ENCODE data around the gene POU2F2.

Gene POU2F2

DNA sequence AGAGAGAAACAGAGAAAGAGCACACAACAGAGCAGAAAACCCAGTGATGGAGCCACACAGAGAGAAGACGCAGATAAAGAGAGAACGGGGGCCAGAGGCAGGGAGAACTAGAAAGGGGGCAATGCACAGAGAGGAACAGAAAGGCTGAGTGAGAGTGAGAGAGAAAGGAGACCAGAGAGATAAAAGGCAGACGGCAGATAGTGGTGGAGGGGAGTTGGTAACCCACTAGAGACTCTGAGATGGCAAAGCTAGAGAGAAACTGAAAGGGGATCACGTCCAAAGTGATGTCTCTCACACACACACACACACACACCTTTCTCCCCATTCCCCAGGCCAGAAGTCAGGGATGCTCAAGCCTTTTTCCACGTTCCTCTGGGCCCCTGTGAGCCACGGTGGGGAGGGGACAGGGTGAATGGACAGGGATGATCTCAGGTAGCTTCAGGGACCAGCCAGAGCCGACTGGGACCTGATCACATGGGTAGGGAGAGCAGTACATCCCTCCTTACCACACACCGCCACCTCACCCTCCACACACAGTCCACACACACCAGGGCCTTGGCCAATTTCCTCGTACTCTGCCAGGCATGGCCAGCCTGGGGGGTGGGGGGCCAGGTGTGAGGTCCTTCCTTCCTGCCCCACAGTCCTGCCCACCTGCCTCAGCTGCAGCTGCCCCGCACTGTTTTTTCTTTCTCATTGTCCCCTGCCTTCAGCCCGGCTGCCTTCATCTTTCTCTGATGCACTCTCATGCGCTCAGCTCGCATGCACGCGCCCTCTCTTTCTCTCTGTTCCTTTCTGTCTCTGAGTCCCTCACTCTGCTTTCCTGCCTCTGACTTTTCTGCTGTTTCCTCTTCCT, 22.5 kb upstream of the POU2F2 start:
- DNase-seq, result no peak

DNA sequence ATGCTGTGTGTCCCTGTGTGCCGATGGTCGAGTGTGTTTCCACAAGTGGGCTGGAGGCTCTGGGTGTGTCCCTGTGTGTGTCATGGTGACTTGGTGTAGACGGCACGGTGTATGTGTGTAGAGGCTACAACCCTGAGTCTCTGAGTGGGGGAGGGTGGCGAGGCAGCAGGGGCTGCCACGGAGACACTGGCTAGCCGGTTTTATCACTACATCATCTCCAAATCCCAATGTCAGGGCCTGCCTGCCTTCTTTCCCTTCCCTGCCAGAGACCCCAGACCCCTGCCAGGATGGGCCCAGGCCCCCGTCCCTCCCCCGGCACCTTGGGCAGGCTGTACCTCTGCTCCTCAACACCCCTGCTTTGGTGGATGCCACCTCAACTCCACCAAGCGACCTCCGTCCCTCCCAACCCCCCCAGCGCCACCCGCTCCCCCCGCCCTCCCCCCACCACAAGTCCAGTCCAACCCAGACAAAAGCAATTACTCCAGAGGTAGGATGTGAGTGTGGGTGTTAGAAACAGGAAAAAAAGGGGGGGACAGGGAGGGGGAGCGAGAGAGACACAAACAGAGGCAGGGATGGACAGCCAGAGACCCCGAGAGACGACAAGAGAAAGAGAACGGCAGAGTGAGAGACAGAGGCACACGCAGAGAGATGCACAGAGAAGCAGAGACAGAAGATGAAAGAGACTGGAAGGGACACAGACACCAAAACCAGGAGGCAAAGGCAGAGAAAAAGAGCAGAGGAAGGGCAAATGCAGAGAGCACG, 21.6 kb upstream of the POU2F2 start:
- DNase-seq, result no peak

DNA sequence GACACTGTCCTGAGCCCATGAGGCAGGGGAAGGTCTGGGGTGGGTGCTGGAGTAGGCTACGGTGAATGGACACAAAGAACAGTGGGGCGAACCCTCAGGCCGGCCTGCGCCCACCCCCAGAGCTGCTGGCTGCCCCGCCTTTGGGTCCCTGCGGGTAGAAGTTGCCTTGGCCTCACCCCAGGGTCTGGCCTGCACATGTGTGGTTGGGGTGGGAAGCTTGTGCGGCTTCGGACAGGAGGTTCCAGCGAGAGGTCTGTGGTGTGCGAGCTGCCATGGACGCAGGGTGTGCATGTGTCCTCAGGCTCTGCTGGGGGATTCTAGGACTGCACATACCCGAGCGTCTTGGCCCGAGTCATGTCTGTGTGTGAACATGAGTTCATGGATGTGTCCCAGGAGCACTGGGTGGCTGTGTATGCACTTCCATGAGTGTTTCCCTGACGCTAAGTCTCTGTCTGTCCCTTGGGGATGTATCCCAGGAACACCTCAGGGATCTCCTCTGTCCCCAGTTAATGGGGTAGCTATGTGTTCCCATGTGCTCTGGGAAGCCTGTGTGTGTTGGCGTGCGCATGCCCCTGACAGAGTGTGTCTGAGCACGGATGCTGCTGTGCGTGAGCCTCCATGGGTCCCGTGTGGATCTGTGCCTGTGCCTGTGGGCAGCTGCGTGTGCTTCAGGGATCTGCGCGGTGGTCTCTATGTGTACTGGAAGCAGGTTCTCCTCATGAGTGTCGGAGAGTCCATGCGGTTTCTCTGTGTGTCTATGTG, 20.8 kb upstream of the POU2F2 start:
- DNase-seq, result no peak

DNA sequence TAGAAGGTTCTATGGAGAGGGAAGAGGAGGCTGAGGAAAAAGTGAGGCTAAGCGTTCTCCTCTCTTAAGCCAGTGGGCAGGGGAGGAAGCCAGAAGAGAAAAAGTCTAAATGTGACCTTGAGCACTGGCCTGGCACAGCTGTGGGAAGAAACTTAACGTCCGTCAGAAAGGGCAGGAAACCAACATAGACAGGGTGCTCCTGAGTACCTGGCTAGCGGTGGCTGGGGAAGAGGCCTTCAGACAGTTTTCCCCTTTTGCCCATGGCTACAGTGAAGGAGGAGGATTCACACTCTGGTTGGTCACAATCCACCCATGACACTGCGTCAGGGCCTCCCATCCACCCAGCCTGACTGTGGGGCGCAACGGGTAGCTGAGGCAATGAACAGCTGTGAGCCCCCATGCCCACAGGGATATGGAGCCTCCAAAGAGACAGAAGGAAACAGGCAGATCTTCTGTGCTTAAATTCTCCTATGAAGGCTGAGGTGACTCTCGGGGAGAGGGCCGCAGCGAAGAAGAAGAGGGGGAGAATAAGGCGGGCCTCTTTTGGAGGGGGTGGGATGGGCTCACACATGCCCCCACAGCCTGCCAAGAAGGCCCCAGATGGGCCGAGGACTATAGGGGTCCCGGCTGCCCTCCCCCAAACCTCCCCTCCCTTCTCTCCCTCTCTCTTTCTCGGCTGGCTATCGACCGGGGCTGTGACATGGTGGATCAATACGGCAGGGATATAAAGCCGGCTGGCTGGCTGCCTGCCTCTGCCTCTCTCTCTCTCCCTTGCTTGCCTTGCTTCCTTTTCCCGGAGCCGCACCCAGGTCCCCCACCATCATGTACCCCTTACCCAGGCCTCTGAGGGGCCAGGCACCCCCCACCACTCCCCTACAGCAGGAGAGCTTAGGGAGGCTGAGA, 19.8 kb upstream of the POU2F2 start:
- DNase-seq, result no peak

DNA sequence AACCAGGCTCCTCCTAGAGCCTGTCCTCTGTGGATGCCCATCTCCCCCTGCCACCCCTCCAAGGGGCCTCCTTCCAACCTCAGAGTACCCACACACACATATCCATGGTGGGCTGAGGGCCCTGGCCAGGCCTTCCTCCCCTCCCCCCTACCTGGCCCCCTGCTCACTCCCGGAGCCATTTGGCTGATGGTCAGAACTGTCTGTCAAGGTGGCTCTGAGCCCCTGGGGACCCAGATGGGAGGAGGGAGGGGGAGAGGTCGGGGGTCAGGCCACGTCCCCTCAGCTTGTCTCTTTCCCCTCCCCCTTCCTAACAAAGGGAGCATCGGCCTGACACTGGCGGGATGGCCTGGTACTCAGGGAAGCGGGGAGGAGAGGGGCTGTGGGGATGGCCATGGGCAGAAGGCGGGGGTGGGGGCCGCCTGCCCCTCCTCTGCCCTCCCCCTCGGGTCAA, 18.7 kb upstream of the POU2F2 start:
- no peak for DNase-seq

DNA sequence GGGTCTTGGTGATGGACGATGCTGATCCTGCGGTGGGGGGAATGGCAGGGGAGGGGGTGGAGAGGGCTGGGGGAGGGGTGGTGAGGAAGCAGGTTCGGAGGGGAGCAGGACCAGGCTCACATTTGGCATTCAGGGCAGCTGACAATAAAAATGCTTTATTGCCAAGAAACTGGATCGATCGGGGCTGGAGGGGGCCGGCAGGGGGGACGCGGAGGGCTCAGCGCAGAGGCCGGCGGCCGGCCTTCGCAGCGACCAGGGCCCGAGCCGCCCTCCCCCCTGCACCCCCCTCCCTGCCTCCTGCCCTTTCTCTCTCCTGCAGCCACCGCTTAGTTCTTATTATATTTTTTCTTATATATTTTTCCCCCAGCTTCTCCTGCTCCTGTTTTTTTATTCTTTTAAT, 18.1 kb upstream of the POU2F2 start:
- DNase-seq, result no peak

DNA sequence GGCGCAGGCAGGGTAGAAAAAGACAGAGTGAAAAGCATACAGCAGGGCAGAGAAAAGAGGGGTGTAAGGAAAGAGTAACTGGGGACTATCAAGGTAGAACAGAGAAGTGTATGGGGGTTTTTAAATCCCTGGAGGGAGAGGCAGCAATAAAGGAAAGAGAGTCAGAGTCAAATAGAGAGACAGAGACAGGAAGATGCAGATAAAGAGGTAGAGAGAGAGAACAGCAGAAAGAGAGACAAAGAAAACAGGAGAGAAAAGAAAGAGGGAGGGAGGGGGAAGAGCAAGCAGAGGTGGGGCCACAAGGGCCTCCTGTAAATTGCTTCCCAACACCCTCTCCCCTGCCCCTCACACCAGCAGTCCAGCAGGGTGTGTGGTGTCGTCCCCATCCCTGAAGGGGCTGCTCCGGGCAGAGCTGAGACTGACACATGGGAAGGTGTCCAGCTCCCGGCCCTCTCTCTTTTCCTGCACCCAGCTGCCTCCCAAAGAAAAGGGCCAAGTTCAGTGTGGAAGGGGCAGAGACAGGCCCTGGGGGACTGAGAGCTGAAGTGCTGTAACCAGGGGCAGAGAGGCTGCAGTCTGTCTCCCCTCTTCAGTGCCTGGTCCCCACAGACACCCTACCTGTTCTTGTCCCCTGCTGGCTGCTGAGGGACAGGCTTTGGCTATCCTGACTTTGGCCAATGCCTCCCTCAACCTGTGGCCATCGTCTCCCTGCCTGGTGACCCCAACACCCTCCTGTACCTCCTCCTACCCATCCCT, 17.4 kb upstream of the POU2F2 start:
- DNase-seq, result no peak

DNA sequence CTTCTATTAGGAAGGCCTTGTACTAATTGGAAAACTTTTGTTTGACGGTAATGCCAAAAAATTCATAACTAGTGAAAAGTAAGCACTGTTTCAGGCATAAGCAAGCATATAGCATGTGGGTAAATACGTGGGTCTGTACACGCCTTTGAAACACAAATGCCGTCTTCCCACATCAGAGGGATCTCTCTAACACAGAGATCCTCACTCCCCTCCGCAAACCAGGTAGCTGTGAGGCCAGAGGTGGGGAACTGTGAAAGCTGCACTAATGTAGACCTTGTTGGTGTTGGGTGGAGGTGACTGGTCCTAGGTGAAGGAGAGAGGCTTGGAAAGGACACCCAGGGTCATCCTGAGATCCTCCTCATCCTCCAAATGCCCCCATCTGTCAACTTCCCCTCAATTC, 16.0 kb upstream of the POU2F2 start:
- DNase-seq, result no peak

DNA sequence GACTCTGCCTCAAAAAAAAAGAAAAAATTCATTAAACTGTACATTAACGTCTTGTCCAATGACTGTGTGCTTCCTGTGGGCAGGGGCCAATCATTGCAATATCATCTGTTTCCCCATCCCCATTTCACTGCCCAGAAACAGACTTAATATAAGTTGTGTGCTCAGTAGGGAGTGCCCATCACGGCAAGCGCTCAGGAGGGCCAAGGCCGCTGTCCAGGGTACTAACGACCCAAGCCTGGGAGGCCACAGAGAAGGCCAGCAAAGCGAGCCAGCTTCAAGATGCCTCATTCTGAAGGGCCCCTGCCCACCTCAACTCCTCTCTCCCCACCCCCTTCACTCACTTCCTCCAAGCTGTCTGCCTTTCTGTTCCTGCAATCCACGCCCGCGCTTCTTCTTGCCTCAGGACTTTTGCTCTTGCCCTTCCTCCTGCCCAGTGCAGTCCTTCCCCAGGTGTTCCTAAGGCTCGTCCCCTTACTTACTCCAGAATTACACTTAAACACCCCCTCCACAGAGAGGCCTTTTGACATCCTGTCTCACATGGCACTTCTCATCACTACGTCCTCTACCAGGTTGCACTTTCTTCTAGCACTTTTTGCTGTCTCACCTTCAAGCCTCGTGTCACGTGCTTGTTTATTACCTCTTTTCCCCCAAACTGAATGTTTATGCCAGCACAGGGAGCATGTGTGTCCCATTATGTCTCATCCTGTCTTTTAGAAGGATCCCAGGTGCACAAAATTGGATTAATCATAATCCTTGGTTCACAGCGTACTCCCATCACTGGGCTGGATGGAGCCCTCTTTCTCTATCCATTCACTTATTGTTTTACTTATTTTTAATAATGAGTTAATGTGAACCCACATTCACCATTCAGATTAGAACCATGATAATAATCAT, 11.3 kb upstream of the POU2F2 start:
- DNase-seq, result no peak

DNA sequence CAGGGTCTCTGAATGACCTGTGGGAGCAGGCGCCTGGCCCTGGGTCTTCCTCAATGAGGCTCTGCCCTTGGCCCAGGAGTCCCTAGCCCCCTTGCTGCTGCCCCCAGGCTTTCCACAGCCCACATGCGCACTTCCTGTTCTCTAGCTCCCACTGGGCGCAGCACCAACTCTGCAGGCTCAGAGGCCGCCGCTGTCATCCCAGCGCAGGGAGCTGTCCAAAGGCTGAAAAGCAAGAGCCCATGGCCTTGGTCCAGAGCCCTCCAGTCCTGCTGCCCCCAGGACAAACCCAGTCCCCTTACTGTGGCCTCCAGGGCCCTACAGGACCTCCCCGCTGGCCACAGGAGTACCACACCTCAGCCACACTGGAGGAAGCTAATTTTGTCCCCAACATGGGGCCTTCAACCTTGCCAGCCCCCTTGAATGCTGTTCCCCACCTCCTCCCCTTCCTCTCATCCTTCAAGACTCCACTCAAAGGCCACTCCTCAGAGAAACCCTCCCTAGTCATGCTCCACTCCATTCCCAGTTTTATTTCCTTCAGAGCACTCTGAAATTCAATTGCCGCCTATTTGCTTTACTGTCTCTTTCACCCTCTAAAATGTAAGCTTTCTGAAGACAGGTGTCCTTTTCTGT, 8.0 kb upstream of the POU2F2 start:
- no peak for DNase-seq

DNA sequence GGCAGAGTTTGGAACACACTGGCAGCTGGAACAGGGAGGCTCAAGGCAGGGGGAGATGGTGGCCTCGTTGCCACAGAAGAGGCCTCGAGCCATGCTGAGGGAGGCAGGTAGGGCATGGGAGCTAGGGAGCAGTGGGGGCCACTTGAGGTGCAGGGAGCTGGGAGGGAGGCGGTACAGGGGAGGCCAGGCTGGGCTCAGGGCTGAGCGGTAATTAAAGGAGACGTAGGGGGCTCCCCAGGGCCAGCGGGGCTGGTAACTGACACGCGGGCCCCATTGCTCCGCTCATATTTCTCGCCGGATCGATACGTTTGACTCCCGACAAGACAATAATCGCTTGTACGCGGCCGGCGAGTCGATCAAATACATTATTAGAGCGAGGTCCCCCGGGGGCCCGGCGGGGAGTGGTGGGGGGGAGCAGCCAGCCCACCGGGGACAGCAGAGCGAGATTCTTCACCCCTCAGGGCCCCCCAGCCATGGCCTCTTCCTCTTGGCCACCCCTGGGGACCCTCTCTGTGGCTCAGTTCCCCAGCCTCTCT, 2.4 kb upstream of the POU2F2 start:
- no peak for DNase-seq

DNA sequence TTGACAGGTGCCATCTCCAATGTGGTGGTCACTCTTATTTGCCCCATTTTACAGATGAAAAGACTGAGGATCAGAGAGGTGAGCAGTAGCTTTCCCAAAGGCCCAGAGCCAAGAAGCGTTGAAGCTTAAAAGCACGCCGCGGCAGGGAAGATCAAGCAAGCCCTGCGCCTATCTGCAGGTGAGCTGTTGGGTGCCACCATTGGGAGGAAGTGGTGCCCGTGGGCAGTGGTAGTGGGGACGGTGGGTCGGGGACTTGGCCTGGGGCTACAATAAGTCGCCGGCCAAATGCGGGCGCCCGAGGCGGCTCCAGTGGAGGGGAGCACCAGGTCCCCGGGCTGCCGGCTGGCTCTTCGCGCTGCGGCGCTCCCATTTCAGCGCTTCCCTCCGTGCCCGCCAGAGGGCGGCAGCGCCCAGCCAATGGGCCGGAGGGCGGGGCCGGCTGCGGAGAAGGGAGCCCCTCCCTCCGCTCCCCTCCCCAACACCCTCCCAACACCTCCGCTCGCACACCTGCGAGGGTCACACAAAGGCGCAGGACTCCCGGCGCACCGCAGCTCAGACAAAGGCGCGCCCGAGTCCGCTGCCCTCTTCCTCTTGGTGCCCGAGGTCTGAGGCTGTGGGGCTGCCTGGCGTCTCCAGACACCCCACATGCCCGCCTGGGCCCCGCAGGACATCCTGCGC, 744 bp upstream of the POU2F2 start:
- peak; percentile 86 for DNase-seq

DNA sequence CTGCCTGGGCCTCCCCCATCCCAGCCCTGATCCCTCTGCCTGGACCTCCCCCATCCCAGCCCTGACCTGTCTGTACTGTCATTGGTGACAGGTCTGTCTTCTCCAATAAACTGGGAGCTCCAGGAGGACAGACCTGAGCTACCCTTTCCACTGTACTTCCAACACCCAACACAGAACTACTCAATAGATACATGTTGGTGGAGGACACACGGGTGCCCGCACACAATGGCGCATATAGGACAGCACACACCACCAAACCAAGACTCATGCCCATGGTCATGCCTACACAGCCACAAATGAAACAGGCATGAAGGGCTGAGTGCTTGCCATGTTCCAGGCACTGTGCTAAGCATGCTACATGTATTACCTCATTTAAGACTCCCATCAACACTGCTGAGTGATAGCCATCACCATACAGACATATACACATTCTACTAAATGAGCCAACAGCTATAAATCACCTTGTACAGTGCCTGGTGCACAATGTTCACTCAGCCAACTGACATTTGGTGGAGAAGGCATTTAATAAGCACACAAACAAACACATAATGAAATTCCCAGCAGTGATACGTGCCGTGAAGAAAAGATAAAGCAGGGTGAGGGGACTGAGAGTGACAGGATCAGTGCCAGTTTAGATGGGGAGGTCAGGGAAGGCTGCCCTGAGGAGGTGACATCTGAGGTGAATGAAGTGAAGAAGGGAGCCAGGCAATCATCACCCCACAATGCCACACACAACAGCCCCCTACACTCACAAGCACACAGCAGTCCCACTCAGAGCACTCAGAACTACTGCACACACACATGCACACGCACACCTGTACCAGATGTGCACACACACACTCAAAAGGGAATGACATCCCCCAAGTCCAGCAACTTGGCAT, 857 bp downstream of the POU2F2 start:
- DNase-seq, result no peak

DNA sequence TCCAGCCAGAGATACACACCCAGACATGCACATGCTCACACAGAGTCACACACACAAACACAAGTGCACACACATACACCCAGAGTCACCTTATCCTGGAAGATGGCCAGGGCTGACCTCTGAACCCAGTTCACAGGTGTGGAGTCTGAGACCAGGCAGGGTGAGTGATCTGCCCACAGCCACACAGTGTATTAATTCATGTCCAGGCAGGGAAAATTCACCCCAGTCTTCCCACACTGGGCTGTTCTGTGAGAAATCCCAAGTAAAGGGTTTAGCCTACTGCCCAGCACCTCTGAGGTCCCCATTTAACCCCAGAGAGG, 2.0 kb downstream of the POU2F2 start:
- DNase-seq, result no peak

DNA sequence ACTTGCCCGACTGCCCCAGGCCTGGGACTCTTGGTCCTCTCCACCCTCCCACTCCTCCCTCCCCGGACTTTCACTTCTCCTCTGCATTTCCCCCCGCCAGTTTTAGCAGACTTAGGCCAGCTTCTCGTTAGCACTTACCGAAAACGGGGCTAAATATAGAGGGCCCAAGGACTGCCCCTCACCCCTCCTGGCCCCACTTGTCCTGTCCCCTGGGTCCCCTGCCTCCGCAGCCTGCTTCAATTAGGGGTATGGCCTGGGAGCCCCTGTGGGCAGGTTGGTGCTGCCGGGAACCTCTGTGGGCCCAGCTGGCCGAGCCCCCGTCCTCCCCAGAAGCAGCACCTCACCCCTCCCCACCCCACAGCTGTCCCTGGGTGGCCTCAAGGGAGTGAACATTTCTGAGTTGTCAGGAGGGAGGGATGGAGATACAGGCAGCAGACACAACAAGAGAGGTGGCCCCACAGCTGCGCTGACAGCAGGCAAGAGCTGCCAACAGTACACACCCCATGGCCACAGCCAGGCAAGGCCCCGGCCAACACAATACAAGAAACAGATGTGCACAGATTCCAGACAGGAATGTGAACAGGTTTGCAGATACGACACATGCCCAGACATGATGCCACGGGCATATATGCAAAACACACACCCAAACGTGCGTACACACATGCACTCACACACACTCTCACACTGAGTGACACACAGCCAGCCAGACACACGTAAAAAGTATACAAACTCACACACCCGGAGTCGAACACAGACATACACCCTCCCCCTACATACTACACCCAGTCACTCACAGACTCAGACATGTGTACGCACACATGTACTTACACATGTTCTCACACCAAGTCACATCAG, 2.6 kb downstream of the POU2F2 start:
- DNase-seq, result no peak

DNA sequence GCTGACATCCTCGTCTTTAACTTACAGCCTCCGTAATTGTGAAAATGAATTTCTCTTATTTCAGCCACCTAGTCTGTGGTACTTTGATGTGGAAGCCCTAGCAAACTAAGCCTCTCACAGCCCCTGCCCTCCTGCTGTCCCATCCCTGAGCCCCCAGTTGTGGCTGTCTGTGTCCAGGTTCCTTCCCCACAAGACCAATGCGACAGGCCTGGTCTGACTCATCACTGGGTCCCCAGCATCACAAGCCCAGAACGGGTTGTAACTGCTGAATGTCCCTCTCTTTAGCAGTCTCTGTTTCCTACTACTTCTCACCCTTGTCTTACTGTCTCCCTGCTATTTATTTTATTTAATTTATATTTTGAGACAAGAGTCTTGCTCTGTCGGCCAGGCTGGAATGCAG, 5.7 kb downstream of the POU2F2 start:
- no peak for DNase-seq

DNA sequence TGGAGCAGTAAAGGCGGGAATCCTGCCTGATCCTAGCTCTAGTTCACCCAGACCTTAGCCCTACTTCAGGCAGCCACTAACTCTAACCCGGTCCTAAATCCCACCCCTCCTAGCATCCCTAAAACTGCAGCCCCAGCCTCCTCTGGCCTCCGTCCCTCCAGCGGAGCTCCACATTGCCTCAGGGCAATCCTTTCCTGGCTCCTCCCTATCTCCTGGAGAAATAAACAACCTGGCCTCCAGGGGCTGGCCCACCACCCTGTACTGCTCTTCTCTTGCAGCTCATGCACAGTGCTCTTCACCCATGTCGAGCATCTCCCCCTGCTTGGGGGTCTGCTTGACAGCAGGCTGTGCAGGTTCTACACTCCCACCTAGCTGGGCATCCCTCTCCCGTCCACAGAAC, 6.7 kb downstream of the POU2F2 start:
- DNase-seq, result no peak
